ENCODE results near the gene NMB.
"Not testable (repeated sequence)": the region's sequence is repeated elsewhere in the genome, so short reads cannot be mapped to it uniquely, and the experiment has no call there.

NMB gene

GRCh38 chr15:84645496-84645895, 12.5 kb downstream of the NMB start:
- no peak for DNase-seq
- Histone ChIP-seq H3K4me1 (no peaks in the 10 kb centered on the region), H3K27me3 (no peaks in the 10 kb centered on the region), H3K4me3 (ENCODE audit: low read depth, low read length) (no peak overlapping the region), H3K9me3 (no peaks in the 10 kb centered on the region), H3K36me3 (peaks cover 64% of the 10 kb centered on the region)
- TF ChIP-seq, protein P1, sequence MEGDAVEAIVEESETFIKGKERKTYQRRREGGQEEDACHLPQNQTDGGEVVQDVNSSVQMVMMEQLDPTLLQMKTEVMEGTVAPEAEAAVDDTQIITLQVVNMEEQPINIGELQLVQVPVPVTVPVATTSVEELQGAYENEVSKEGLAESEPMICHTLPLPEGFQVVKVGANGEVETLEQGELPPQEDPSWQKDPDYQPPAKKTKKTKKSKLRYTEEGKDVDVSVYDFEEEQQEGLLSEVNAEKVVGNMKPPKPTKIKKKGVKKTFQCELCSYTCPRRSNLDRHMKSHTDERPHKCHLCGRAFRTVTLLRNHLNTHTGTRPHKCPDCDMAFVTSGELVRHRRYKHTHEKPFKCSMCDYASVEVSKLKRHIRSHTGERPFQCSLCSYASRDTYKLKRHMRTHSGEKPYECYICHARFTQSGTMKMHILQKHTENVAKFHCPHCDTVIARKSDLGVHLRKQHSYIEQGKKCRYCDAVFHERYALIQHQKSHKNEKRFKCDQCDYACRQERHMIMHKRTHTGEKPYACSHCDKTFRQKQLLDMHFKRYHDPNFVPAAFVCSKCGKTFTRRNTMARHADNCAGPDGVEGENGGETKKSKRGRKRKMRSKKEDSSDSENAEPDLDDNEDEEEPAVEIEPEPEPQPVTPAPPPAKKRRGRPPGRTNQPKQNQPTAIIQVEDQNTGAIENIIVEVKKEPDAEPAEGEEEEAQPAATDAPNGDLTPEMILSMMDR (IDR thresholded peaks at IDR 0.05; ENCODE audit: low read depth, low read length), result no peak

DNA sequence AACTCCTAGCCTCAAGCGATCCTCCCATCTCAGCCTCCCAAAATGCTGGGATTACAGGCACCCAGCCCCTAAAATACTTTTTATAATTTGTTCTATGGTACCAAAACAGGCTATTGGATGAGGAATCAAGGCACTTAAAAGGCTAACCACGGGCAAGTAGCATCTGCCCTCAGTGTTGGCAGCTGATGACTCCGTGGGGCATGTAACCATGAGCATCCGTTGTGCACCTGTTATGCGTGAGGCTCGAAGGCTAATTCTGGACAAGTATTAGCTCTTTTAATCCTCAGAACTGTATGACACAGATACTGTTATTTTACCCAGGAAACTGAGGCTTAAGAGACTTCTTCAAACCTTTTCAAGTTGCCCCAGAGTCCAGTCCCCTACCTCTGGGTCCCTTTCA, 14.2 kb downstream of the NMB start:
- Histone ChIP-seq H3K27me3 (no peaks in the 10 kb centered on the region), H3K4me3 (ENCODE audit: low read depth, low read length) (no peak overlapping the region), H3K36me3 (peaks cover 58% of the 10 kb centered on the region), H3K4me1 (no peaks in the 10 kb centered on the region), H3K9me3 (no peaks in the 10 kb centered on the region)
- TF ChIP-seq, protein P1 (IDR thresholded peaks at IDR 0.05; ENCODE audit: low read depth, low read length), result no peak
- DNase-seq, result no peak

DNA sequence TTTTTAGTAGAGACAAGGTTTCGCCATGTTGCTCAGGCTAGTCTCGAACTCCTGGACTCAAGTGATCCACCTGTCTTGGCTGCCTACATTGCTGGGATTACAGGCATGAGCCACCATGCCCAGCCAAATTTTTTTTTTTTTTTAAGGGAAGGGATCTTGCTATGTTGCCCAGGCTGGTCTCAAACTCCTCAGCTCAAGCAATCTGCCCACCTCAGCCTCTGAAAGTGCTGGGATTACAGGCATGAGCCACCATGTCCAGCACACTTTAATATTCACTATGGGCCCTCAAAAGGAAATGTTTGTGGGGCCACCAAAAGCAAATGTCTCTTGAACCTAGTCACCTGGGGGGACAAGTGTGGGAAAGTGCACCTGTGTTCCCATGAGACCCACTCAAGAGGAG, 15.4 kb downstream of the NMB start:
- not testable (repeated sequence) for H3K4me1 ChIP-seq; H3K27me3 ChIP-seq; H3K9me3 ChIP-seq; H3K4me3 ChIP-seq (ENCODE audit: low read depth, low read length); DNase-seq
- H3K36me3 ChIP-seq, result peaks cover 46% of the 10 kb centered on the region

DNA sequence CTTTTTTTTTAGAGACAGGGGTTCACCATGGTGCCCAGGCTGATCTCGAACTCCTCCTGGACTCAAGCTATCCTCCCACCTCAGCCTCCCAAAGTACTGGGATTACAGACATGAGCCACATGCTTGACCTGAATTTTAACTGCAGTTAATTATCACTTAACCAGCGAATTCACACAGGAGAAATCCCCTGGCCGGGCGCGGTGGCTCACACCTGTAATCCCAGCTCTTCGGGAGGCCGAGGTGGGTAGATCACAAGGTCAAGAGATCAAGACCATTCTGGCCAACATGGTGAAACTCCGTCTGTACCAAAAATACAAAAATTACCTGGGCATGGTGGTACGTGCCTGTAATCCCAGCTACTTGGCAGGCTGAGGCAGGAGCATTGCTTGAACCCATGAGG, 16.1 kb downstream of the NMB start:
- H3K4me3 ChIP-seq (ENCODE audit: low read depth, low read length); H3K4me1 ChIP-seq; H3K9me3 ChIP-seq; H3K27me3 ChIP-seq; DNase-seq: not testable (repeated sequence)
- H3K36me3 ChIP-seq, result peaks cover 38% of the 10 kb centered on the region

- no peak for DNase-seq
- Histone ChIP-seq H3K36me3 (peaks cover 14% of the 10 kb centered on the region), H3K27me3 (no peaks in the 10 kb centered on the region), H3K4me3 (ENCODE audit: low read depth, low read length) (no peak overlapping the region), H3K9me3 (no peaks in the 10 kb centered on the region), H3K4me1 (no peaks in the 10 kb centered on the region)
- TF ChIP-seq, protein P1 (IDR thresholded peaks at IDR 0.05; ENCODE audit: low read depth, low read length), result peak; percentile 29
Observed at GRCh38 chr15:84638103-84638502, 19.9 kb downstream of the NMB start.

DNA sequence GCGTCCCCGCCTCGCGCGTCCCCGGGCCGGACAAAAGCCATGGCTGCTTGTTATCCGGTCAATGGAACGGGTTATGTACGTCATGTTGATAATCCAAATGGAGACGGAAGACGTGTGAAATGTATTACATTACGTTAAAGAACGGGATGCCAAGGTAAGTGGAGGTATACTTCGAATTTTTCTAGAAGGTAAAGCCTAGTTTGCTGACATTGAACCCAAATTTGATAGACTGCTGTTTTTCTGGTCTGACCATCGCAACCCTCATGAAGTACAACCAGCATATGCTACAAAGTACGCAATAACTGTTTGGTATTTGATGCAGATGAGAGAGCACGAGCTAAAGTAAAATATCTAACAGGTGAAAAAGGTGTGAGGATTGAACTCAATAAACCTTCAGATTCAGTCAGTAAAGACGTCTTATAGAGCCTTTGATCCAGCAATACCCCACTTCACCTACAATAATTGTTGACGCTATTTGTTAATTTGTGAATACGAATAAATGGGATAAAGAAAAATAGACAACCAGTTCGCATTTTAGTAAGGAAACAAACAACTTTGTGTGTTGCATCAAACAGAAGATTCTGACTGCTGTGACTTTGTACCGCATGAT, 23.7 kb downstream of the NMB start:
- Histone ChIP-seq H3K4me1 (peaks cover 4% of the 10 kb centered on the region; the same call in 1 of the 2 replicates), H3K36me3 (no peaks in the 10 kb centered on the region), H3K4me3 (ENCODE audit: low read depth, low read length) (peak overlapping the region; percentile 70), H3K27me3 (no peaks in the 10 kb centered on the region), H3K9me3 (no peaks in the 10 kb centered on the region)
- DNase-seq, result no peak
- TF ChIP-seq, protein P1 (IDR thresholded peaks at IDR 0.05; ENCODE audit: low read depth, low read length), result no peak

- Histone ChIP-seq H3K4me3 (ENCODE audit: low read depth, low read length) (peak overlapping the region; percentile 70), H3K36me3 (no peaks in the 10 kb centered on the region), H3K9me3 (no peaks in the 10 kb centered on the region), H3K27me3 (no peaks in the 10 kb centered on the region), H3K4me1 (peaks cover 4% of the 10 kb centered on the region; the same call in 1 of the 2 replicates)
- TF ChIP-seq, protein P1 (IDR thresholded peaks at IDR 0.05; ENCODE audit: low read depth, low read length), result no peak
- peak; percentile 82 for DNase-seq
Observed at GRCh38 chr15:84633311-84634227, 24.4 kb downstream of the NMB start.
